ENCODE measurements around the gene TMEM165. TPM values are rescaled to one million over a fixed set of nuclear protein-coding genes. Genes with fewer than 3 reads are reported as not detected.
A peak's percentile ranks its signal among the peaks of the same experiment; 100 is the strongest.
"Not testable (repeated sequence)": the region's sequence is repeated elsewhere in the genome, so short reads cannot be mapped to it uniquely, and the experiment has no call there.

The TMEM165 gene, protein sequence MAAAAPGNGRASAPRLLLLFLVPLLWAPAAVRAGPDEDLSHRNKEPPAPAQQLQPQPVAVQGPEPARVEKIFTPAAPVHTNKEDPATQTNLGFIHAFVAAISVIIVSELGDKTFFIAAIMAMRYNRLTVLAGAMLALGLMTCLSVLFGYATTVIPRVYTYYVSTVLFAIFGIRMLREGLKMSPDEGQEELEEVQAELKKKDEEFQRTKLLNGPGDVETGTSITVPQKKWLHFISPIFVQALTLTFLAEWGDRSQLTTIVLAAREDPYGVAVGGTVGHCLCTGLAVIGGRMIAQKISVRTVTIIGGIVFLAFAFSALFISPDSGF
- total RNA-seq (2014; rRNA removed; shearing (Covaris generic); ENCODE audit: low replicate concordance): 92.4 and 122 TPM in 2 replicates

DNA sequence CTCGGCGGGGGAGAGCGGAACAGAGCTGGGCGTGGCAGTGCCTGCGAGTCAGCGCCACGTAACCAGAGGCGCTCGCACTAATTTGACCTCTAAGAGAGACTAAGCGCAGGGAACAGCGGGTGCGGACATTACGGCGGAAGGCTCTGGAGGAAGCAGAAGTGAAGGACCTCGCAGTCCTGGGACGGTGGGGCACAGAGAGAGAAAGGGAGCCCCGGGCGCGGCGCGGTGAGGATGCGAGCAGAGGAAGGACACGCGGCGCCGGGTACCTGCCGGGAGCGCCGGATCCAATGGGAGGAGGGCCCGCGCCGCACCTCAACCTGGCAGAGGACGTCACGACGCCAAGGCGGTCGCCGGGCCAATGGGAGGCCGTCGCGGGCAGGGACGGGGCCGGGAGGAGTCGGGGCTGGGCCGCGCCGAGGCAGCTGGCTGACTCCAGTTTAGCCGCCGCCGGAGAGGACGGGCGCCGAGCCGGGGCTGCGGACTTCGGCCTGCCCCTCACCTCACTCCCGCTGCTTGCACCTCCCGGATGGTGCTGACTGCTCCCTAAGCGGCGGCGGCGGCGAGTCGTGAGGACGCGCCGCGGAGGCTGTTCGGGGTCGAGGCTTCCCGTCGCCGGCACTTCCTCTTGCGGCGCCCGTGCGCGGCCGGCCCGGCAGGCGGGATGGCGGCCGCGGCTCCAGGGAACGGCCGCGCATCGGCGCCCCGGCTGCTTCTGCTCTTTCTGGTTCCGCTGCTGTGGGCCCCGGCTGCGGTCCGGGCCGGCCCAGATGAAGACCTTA is at the start of gene TMEM165:
Gene TMEM165 (plus strand): TSS at position 429 of the 779 bp plus-strand sequence. CDS start 233 bp downstream, at position 662.
- no peaks in the 10 kb centered on the region for H3K27me3 ChIP-seq
- no peaks in the 10 kb centered on the region for H3K9me3 ChIP-seq
- peaks cover 21% of the 10 kb centered on the region for H3K36me3 ChIP-seq
- peak; percentile 90 for DNase-seq
- peak within 1 kb of the TSS; percentile 82 for H3K4me3 ChIP-seq

DNA sequence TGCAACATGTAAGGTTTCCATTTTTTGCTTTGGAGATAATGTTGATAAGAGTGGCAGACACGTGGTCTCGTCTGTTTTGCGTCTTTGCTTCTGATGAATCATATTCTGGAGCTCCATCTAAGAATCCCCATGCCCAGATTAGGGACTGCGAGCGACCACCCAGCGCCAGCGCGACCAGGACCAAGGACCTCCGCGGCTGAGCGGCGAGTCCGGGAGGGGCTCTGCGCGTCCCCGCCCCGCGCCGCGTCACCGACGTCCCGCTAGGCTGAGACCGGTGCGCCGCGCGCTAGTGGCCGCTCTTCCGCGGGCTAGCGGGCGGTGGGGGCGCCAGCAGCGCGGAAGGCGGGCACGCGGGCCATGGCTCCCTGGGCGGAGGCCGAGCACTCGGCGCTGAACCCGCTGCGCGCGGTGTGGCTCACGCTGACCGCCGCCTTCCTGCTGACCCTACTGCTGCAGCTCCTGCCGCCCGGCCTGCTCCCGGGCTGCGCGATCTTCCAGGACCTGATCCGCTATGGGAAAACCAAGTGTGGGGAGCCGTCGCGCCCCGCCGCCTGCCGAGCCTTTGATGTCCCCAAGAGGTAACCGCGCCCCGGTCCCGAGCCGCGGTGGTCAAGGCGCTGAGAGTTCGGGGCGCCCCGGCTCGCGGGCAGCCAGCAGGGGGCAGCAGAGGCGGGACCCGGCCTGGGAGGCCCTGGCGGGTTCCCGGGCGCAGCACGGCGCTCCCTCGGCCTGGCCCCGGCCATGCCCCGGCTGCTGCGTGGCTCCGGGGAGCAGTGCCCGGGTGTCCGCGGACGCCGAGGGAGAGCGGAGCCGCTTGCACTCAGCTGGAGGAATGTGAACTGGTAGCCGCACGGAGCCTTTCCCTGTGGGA is 49.5 kb upstream of the TMEM165 start, which contains the start of gene SRD5A3:
Gene SRD5A3 (plus strand): TSS at position 263 of the 871 bp plus-strand sequence. CDS start 95 bp downstream, at position 358.
- H3K36me3 ChIP-seq: no peaks in the 10 kb centered on the region
- DNase-seq: peak; percentile 79
- no peaks in the 10 kb centered on the region for H3K27me3 ChIP-seq
- H3K4me3 ChIP-seq: peak within 1 kb of the TSS; percentile 68
- no peaks in the 10 kb centered on the region for H3K9me3 ChIP-seq

DNA sequence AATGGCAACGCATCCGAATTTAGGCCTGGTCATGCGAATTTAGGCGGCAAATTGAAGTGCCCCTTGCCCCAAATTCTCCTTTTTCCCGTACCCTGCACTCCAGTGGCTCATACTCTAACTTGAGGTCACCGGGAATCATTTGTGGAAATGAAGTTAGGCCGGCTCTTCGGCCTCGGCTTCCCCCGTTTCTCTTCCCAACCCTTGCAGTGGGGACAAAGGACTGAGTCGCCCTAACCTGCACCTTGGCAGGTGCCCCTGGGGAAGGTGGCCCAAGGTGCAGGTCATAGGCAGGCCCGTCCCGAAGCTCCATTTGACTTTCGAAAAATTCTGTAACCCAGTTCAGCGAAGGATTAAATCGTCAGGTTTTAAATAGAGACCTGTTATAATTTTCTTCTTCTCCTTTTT is 48.9 kb upstream of the TMEM165 start:
- H3K36me3 ChIP-seq: no peaks in the 10 kb centered on the region
- H3K9me3 ChIP-seq: no peaks in the 10 kb centered on the region
- DNase-seq: no peak
- peak overlapping the region; percentile 68 for H3K4me3 ChIP-seq
- no peaks in the 10 kb centered on the region for H3K27me3 ChIP-seq

DNA sequence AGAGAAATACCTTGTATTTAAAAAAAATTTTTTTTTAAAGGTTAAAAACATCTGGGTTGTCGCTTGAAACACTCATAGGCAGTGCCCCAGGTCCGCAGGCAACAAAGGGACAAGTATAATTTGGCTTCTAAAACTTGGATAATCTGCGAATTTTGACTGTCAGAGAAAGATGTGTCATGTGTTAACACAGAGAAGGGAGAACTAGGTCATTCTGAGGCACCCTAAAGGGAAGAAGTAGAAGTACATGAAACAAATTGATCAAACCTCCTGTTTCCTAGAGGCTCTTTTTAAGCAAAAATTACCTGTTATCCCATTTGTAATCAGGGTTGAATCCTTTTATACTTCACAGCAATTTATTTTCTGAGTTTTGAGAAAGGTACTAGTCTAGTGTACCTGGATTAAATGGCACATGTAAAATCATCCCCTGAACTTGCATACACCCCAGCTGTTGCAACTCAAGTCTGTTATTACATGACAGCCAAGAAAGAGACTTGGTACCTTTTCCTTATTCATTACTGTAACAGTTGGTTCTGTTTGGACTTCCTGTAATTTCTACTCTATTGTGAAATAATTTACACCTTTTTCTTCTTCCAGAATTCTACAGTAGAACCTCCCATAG is 48.0 kb upstream of the TMEM165 start:
- no peaks in the 10 kb centered on the region for H3K27me3 ChIP-seq
- no peaks in the 10 kb centered on the region for H3K36me3 ChIP-seq
- no peaks in the 10 kb centered on the region for H3K9me3 ChIP-seq
- no peak overlapping the region for H3K4me3 ChIP-seq
- no peak for DNase-seq

DNA sequence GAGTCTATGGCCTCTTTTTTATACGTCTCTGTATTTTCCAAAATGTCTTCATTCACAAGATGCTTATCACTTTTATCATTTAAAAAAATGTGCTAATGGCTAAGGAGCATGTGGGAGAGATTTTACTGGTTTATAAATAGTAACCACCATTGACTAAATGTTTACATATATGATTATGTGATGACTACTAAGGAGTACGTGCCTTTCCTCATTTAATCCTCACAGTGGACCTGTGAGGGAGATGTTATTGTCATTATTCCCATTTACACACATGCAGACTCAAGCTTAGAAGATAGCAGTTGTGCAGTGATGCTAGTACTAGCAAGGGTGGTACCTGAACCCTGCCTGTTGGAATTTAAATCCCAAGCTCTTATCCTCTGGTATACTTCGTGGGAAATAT is 47.3 kb upstream of the TMEM165 start:
- DNase-seq: no peak
- Histone ChIP-seq H3K27me3 (no peaks in the 10 kb centered on the region), H3K4me3 (no peak overlapping the region), H3K9me3 (no peaks in the 10 kb centered on the region), H3K36me3 (no peaks in the 10 kb centered on the region)

DNA sequence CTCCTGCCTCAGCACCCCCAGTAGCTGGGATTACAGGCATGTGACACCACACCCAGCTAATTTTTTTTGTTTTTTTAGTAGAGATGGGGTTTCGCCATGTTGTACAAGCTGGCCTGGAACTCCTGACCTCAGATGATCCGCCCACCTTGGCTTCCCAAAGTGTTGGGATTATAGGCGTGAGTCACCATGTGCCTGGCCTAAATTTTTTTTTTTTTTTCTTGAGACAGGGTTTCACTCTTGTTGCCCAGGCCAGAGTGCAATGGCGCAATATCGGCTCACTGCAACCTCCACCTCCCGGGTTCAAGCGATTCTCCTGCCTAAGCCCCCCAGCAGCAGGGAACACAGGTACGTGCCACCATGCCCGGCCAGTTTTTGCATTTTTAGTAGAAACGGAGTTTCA is 44.9 kb upstream of the TMEM165 start:
- H3K36me3 ChIP-seq, H3K4me3 ChIP-seq, H3K27me3 ChIP-seq, H3K9me3 ChIP-seq: not testable (repeated sequence)
- peak; percentile 74 for DNase-seq

DNA sequence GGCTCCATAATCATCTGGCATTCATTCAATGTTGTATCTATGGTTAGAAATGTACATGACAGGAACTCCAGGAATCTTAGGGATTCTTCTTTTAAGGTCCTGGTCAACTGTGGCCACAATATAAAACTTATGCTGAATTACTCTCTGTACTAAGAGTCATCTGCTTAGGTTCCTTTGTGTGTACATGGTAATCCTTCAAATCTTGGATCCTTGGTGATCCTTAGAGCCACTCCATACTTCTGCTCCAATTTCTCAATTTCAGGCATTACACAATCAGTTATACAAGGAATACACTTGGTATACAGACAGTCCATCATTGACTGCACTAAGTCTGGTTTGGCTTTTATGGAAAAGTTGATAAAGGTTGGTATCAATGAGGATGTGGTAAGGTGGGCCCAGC is 43.9 kb upstream of the TMEM165 start:
- H3K4me3 ChIP-seq: no peak overlapping the region
- no peaks in the 10 kb centered on the region for H3K27me3 ChIP-seq
- H3K36me3 ChIP-seq: no peaks in the 10 kb centered on the region
- no peaks in the 10 kb centered on the region for H3K9me3 ChIP-seq
- DNase-seq: no peak

DNA sequence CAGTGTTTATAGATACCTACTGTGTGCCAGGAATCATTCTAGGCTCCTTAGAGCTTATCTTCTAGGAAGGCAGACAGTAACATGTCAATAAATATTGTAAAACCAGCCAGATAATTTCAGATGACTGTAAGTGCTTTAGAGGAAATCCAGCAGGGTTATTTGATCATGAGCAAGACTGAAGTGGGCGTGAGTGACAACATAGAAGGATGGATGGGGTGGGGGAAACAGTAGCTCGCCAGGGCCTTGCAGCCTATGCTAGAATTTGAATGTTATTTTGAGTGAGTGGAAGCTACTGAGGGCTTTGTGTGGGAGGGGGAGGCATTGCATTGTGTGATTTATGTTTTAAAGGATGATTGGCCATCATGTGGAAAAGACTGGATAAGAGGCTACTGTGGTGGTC is 43.0 kb upstream of the TMEM165 start:
- Histone ChIP-seq H3K36me3 (no peaks in the 10 kb centered on the region), H3K9me3 (no peaks in the 10 kb centered on the region), H3K27me3 (no peaks in the 10 kb centered on the region), H3K4me3 (no peak overlapping the region)
- DNase-seq: no peak

DNA sequence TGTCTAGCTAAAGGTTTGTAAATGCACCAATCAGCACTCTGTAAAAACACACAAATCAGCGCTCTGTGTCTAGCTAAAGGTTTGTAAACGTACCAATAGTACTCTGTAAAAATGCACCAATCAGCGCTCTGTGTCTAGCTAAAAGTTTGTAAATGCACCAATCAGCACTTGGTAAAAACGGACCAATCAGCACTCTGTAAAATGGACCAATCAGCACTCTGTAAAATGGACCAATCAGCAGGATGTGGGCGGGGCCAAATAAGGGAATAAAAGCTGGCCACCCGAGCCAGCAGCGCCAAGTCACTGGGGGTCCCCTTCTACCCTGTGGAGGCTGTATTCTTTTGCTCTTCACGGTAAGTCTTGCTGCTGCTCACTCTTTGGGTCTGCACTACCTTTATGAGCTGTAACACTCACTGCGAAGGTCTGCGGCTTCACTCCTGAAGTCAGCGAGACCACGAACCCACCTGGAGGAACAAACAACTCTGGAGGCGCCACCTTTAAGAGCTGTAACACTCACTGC is 42.5 kb upstream of the TMEM165 start:
- H3K9me3 ChIP-seq, DNase-seq, H3K36me3 ChIP-seq, H3K27me3 ChIP-seq, H3K4me3 ChIP-seq: not testable (repeated sequence)

DNA sequence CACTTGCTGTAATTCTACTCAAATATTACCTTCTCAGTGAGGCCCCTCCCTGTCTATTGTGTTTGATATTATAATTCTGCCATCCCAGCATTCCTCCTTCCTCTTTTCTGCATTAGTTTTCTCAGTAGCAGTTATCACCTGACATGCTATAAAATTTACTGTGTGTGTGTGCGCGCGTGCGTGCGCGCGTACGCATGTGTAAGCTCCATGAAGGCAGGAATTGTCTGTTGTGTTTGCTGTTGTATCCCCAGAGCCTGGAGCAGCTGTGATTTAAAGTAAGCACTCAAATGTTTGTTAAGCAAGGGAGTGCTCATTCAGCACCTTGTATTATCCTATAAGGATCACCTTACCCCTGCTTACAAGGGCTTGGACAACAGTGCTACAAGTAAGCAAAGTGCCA is 41.1 kb upstream of the TMEM165 start:
- Histone ChIP-seq H3K9me3 (no peaks in the 10 kb centered on the region), H3K4me3 (no peak overlapping the region), H3K36me3 (no peaks in the 10 kb centered on the region), H3K27me3 (no peaks in the 10 kb centered on the region)
- DNase-seq: no peak

DNA sequence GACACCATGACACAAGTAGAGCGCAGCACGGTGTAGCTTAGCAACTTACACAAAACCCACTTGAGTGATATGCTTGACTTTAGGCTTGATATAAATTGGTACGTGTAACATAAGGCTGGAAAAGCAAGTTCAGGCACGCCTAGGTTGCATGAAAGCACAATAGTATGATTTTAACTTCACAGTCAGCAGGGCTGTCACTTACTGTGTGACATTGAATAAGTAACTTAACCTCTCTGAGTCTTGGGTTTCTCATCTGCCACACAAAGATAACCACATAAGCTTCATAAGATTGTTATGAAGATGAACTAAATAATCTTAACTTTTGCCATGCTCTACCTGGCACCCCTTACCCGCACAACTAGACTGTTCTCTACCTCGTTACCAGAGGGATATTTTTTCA is 40.2 kb upstream of the TMEM165 start:
- no peaks in the 10 kb centered on the region for H3K36me3 ChIP-seq
- no peak for DNase-seq
- no peaks in the 10 kb centered on the region for H3K9me3 ChIP-seq
- H3K4me3 ChIP-seq: no peak overlapping the region
- H3K27me3 ChIP-seq: no peaks in the 10 kb centered on the region

DNA sequence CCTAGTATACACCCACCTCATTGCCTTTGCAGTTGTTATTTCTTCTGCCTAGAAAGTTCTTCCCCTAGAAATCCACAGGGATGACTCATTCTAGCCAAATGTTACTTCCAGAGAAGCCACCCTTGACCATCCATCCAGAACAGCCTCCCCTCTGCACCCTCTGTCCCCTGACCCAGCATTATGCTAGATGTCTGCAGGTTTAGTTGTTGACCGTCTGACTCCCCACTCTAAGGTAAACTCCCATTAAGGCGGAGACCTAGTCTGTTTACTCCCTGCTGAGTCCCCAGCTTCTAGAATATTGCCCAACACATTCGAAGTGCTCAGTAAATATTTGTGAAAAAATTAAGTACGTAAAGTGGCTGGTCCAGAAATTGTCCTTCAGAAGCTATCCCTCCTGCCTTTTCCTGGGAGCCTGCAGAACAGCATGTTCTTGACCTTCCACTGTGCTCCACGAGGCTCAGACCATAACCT is 38.7 kb upstream of the TMEM165 start:
- Histone ChIP-seq H3K36me3 (no peaks in the 10 kb centered on the region), H3K4me3 (no peak overlapping the region), H3K27me3 (no peaks in the 10 kb centered on the region), H3K9me3 (no peaks in the 10 kb centered on the region)
- no peak for DNase-seq

DNA sequence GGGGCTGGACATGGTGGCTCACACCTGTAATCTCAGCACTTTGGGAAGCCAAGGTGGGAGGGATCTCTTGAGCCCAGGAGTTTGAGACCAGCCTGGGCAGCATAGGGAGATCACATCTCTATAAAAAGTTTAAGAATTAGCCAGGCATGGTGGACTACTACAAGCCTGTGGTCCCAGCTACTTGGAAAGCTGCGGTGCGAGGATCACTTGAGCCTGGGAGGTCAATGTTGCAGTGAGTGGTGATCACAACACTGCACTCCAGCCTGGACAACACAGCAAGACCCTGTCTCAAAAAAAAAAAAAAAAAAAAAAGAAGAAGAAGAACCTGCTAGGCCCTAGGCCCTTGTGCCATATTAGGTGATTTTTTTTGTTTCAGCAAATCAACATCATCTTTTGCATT is 37.5 kb upstream of the TMEM165 start:
- no peak overlapping the region for H3K4me3 ChIP-seq
- DNase-seq: no peak
- no peaks in the 10 kb centered on the region for H3K36me3 ChIP-seq
- H3K9me3 ChIP-seq: no peaks in the 10 kb centered on the region
- no peaks in the 10 kb centered on the region for H3K27me3 ChIP-seq

DNA sequence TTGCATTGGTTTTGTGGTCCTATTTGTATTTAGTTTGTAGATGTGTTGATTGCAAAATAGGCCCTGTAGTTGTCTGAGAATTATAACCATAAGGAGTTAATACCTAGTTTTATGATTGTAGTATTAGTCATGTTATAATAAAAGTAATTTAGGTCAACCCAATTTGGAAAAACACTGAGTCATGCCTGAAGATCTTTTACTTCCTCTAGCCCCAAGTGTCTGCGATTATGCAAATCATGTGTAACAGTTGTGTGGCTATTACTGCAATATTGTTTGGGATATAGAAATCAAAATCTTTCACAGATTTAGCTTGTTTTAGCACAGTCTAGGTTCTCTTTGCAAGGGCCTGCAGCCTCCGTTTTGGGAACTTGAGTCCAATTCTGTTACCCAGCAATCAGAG is 37.1 kb upstream of the TMEM165 start:
- no peaks in the 10 kb centered on the region for H3K36me3 ChIP-seq
- H3K9me3 ChIP-seq: no peaks in the 10 kb centered on the region
- no peaks in the 10 kb centered on the region for H3K27me3 ChIP-seq
- no peak for DNase-seq
- H3K4me3 ChIP-seq: no peak overlapping the region

DNA sequence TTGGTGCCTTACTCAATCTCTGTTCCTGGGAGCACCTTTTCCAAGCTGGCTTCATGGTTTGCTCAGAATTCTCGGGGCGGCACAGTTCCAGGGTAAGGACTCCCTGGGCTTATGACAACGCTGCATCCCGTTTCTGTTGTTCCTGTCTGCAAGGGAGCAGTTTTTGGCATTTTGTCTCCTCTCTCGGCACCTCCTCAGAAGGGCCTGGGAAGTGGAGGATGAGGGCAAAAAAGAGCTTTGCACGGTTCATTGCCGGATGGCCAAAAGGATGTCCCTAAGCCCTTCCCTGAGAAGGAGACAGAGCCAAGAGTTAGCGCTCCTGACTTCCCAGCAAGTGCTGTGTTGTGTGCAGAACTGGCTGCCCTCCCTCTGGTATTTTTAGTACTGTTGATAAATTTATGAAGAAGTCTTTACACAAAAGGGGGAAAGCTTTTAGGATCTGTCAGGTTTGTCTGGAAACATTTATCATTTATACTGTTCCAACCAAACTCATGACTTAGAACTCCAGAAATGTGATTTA is 36.3 kb upstream of the TMEM165 start:
- no peak for DNase-seq
- Histone ChIP-seq H3K27me3 (no peaks in the 10 kb centered on the region), H3K4me3 (no peak overlapping the region)

DNA sequence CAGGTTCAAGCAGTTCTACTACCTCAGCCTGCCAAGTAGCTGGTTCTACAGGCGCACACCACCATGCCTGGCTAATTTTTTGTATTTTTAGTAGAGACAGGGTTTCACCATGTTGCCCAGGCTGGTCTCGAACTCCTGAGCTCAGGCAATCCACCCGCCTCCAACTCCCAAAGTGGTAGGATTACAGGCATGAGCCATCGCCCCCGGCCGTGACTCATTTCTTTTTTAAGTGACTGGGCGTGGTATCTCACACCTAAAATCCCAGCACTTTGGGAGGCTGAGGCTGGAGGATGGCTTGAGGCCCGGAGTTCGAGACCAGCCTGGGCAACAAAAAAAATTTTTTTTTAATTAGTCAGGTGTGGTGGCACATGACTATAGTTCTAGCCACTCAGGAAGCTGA is 32.8 kb upstream of the TMEM165 start:
- not testable (repeated sequence) for H3K36me3 ChIP-seq, H3K9me3 ChIP-seq, H3K27me3 ChIP-seq, H3K4me3 ChIP-seq
- DNase-seq: peak; percentile 26

More for the DNA sequence above, 36.3 kb upstream of the TMEM165 start:
- Histone ChIP-seq H3K9me3 (no peaks in the 10 kb centered on the region), H3K36me3 (no peaks in the 10 kb centered on the region)
